ENCODE data around the gene SEC24D.
A peak's percentile ranks its signal among the peaks of the same experiment; 100 is the strongest.

The SEC24D gene

GRCh38 chr4:118683513-118683912, 152.4 kb downstream of the SEC24D start (continued):
- TF ChIP-seq, protein P1, sequence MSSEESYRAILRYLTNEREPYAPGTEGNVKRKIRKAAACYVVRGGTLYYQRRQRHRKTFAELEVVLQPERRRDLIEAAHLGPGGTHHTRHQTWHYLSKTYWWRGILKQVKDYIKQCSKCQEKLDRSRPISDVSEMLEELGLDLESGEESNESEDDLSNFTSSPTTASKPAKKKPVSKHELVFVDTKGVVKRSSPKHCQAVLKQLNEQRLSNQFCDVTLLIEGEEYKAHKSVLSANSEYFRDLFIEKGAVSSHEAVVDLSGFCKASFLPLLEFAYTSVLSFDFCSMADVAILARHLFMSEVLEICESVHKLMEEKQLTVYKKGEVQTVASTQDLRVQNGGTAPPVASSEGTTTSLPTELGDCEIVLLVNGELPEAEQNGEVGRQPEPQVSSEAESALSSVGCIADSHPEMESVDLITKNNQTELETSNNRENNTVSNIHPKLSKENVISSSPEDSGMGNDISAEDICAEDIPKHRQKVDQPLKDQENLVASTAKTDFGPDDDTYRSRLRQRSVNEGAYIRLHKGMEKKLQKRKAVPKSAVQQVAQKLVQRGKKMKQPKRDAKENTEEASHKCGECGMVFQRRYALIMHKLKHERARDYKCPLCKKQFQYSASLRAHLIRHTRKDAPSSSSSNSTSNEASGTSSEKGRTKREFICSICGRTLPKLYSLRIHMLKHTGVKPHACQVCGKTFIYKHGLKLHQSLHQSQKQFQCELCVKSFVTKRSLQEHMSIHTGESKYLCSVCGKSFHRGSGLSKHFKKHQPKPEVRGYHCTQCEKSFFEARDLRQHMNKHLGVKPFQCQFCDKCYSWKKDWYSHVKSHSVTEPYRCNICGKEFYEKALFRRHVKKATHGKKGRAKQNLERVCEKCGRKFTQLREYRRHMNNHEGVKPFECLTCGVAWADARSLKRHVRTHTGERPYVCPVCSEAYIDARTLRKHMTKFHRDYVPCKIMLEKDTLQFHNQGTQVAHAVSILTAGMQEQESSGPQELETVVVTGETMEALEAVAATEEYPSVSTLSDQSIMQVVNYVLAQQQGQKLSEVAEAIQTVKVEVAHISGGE (tag by site-specific recombination; conservative IDR thresholded peaks at IDR 0.05; ENCODE audit: low read depth), result peak; percentile 48
- TF ChIP-seq BCL11B (tag by site-specific recombination; IDR thresholded peaks at IDR 0.05; ENCODE audit: low read depth) (no peak), ZSCAN4 (tag by site-specific recombination; IDR thresholded peaks at IDR 0.05) (no peak), ZNF776 (tag by site-specific recombination; IDR thresholded peaks at IDR 0.05; ENCODE audit: borderline replicate concordance) (no peak), ZNF76 (tag by site-specific recombination; IDR thresholded peaks at IDR 0.05; ENCODE audit: borderline replicate concordance, low read depth) (0 out of 2 replicates have a peak, but pooled peaks have one; percentile 55)

GRCh38 chr4:118682928-118683327, 153.0 kb downstream of the SEC24D start:
- peaks cover 0 to 4% of the 10 kb centered on the region in 2 experiments; a peak in 2 of 3 replicates for H3K36me3 ChIP-seq (ENCODE audit: control insufficient read depth in 2 of 2, insufficient read depth in 1 of 2, low read length in 2 of 2)
- no peak overlapping the region for H3K4me3 ChIP-seq (ENCODE audit: low read depth, low read length)
- ChIA-PET CTCF (interaction anchor here (0.9 to 1.0 kb wide), 2 partner anchors 10 to 11 kb away, joined by 3 read pairs; no protein-coding TSS in a partner anchor), POLR2A (no interaction called here)
- H3K9me3 ChIP-seq (ENCODE audit: control insufficient read depth, insufficient read depth, low read depth, low read length), result no peaks in the 10 kb centered on the region
- H3K27ac ChIP-seq (ENCODE audit: extremely low read depth, low read depth, low read length), result no peak overlapping the region
- no peaks in the 10 kb centered on the region for H3K4me1 ChIP-seq (ENCODE audit: control insufficient read depth, insufficient read depth, low read length)
- TF ChIP-seq, protein P2, sequence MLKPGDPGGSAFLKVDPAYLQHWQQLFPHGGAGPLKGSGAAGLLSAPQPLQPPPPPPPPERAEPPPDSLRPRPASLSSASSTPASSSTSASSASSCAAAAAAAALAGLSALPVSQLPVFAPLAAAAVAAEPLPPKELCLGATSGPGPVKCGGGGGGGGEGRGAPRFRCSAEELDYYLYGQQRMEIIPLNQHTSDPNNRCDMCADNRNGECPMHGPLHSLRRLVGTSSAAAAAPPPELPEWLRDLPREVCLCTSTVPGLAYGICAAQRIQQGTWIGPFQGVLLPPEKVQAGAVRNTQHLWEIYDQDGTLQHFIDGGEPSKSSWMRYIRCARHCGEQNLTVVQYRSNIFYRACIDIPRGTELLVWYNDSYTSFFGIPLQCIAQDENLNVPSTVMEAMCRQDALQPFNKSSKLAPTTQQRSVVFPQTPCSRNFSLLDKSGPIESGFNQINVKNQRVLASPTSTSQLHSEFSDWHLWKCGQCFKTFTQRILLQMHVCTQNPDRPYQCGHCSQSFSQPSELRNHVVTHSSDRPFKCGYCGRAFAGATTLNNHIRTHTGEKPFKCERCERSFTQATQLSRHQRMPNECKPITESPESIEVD (tag by site-specific recombination; IDR thresholded peaks at IDR 0.05), result no peak
- no peak for TF ChIP-seq ZNF596 (tag by site-specific recombination; IDR thresholded peaks at IDR 0.05)
- no peak for TF ChIP-seq ZNF488 (tag by site-specific recombination; IDR thresholded peaks at IDR 0.05)
- TF ChIP-seq ZNF449 (tag by site-specific recombination; IDR thresholded peaks at IDR 0.05), result no peak
- no peak for TF ChIP-seq ZNF274 (IDR thresholded peaks at IDR 0.05; ENCODE audit: low read length)
- no peak for TF ChIP-seq ZNF274 (tag by site-specific recombination; IDR thresholded peaks at IDR 0.05; ENCODE audit: borderline replicate concordance)
- no peak for TF ChIP-seq ZNF112 (tag by site-specific recombination; IDR thresholded peaks at IDR 0.05)
- TF ChIP-seq ZNF433 (tag by site-specific recombination; IDR thresholded peaks at IDR 0.05; ENCODE audit: low read depth), result no peak
- TF ChIP-seq, protein P3, sequence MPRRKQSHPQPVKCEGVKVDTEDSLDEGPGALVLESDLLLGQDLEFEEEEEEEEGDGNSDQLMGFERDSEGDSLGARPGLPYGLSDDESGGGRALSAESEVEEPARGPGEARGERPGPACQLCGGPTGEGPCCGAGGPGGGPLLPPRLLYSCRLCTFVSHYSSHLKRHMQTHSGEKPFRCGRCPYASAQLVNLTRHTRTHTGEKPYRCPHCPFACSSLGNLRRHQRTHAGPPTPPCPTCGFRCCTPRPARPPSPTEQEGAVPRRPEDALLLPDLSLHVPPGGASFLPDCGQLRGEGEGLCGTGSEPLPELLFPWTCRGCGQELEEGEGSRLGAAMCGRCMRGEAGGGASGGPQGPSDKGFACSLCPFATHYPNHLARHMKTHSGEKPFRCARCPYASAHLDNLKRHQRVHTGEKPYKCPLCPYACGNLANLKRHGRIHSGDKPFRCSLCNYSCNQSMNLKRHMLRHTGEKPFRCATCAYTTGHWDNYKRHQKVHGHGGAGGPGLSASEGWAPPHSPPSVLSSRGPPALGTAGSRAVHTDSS (tag by site-specific recombination; IDR thresholded peaks at IDR 0.05), result no peak
- TF ChIP-seq PBX3 (CRISPR knock-in tag; IDR thresholded peaks at IDR 0.05), result no peak
- TF ChIP-seq, protein P4, sequence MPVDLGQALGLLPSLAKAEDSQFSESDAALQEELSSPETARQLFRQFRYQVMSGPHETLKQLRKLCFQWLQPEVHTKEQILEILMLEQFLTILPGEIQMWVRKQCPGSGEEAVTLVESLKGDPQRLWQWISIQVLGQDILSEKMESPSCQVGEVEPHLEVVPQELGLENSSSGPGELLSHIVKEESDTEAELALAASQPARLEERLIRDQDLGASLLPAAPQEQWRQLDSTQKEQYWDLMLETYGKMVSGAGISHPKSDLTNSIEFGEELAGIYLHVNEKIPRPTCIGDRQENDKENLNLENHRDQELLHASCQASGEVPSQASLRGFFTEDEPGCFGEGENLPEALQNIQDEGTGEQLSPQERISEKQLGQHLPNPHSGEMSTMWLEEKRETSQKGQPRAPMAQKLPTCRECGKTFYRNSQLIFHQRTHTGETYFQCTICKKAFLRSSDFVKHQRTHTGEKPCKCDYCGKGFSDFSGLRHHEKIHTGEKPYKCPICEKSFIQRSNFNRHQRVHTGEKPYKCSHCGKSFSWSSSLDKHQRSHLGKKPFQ (tag by site-specific recombination; IDR thresholded peaks at IDR 0.05), result no peak
- no peak for TF ChIP-seq ZNF624 (tag by site-specific recombination; IDR thresholded peaks at IDR 0.05)
- no peak for TF ChIP-seq OSR2 (tag by site-specific recombination; IDR thresholded peaks at IDR 0.05)
- TF ChIP-seq ZNF221 (tag by site-specific recombination; IDR thresholded peaks at IDR 0.05; ENCODE audit: borderline replicate concordance), result no peak
- TF ChIP-seq SCRT2 (tag by site-specific recombination; IDR thresholded peaks at IDR 0.05), result no peak
- TF ChIP-seq KLF1 (tag by site-specific recombination; IDR thresholded peaks at IDR 0.05), result no peak

All from HEK293 (cell line).